Hematopoietic multipotent progenitor cell treated with erythropoietin and hydrocortisone succinate and interleukin-3 and kit ligand, for 6 days (in vitro differentiated cells): ENCODE data around the gene MOCS3.
A peak's percentile ranks its signal among the peaks of the same experiment; 100 is the strongest.
"Not testable (repeated sequence)": the region's sequence is repeated elsewhere in the genome, so short reads cannot be mapped to it uniquely, and the experiment has no call there.

Source experiments
- DNase-seq: peaks from one replicate; pipeline ENCODE4 v3.0.0-alpha.2; 2015

The MOCS3 gene

DNA sequence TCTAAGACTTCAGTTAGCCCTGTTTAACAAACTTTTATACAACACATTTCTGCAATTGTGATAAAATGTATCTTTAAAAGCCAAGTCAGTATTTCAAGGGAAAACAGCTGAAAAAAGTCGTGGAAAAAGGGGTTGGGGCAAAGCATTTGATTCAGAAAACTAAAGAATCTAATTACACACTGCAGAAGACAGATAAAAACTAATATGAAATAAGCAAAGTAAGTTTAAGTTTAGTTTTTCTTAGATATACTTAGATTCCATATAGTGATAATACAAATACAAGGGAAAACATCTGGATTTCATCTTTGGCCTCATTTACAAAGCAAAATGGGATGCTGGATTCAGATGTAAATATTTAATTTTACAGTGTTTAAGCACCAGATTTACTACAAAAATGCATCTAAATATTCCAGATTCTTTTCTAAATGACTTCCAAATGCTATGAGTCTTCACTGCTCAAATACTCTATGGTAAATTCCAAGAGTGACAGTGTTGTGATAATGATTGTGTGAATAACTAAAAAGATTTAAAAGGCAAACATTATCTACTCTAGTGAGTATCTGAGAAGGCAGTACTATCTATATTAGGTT lies 25.8 kb upstream of the MOCS3 start:
- no peak for DNase-seq

- DNase-seq, result no peak
These were observed 25.0 kb upstream of the MOCS3 start for GRCh38 chr20:50933589-50933988.

GRCh38 chr20:50943069-50943468 lies 15.5 kb upstream of the MOCS3 start:
- no peak for DNase-seq

GRCh38 chr20:50948132-50948785 lies 10.4 kb upstream of the MOCS3 start:
- DNase-seq, result no peak

- DNase-seq, result no peak
These were observed 5.4 kb upstream of the MOCS3 start for GRCh38 chr20:50953196-50953595.

GRCh38 chr20:50953821-50954220 lies 4.8 kb upstream of the MOCS3 start:
- DNase-seq, result no peak

DNA sequence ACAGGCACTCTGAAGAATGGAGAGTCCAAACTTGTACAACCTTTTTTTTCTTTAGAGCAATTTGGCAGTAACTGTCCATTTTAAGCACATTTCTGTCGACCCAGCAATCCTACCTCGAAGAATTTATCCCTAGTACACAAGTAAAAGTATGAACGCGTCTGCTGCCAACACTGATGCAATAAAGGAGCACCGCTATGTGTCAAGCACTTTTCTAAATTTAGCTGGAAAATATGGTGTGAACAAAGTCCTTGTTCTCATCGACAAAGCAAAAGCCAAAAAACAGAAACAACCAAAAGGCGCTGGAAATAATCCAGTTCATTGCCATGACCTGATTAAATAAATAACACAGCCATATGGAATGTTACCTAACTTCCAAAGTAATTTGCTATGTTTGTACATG lies 1.3 kb upstream of the MOCS3 start:
- DNase-seq, result no peak

DNA sequence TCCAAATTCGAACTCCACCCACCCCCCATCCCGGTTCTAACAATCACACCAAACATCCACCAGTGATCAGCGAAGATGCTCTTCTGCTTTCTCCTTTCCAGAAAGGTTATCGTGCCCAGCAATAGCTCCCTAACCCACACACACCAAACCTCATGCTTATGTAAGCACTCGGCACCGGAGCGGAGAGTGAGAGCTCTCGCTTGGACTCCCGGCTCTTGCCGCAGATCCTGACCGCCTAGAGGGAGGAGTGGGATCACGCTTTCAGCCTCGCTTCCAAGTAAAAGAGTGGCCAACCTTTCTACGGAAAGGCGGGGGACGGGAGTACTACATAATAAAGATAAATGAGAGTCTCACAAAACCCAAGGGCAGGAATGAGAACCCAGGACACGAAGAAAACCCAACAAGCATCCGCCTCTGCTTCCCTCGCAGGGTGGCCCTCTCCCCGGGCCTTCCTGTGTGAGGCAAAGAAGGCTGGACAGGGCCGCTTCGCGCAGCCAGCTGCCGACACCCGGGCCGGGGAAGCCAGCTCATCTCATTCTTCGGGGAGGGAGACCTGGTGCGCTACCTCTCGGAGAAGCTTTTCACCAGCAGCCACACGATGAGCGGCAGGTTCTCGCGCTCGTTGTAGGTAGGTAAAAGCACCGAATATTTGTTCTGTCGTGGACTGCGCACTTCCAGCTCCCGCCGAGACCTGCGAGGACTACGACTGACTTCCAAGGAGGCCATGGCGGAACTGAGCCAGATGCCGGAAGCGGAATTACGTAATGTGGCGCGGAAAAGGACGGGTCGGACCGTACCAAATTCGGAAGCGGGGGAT lies 612 bp upstream of the MOCS3 start, which contains the start of gene DPM1:
Gene DPM1, minus strand, starts transcription at position 735 of the 817 bp plus-strand sequence. Its CDS starts 9 bp downstream, at position 726.
- peak; percentile 96 for DNase-seq

DNA sequence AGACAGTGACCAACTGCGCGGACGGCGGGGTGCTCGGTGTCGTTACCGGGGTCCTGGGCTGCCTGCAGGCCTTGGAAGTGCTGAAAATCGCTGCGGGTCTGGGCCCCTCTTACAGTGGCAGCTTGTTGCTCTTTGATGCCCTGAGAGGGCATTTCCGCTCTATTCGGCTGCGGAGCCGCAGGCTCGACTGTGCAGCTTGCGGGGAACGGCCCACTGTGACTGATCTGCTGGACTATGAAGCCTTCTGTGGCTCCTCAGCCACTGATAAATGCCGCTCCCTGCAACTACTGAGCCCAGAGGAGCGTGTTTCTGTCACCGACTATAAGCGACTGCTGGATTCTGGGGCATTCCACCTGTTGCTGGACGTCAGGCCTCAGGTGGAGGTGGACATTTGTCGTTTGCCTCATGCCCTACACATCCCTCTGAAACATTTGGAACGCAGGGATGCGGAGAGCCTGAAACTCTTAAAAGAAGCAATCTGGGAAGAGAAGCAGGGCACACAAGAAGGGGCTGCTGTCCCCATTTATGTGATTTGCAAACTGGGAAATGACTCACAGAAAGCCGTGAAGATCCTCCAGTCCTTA lies 1.0 kb downstream of the MOCS3 start:
- DNase-seq, result no peak

DNA sequence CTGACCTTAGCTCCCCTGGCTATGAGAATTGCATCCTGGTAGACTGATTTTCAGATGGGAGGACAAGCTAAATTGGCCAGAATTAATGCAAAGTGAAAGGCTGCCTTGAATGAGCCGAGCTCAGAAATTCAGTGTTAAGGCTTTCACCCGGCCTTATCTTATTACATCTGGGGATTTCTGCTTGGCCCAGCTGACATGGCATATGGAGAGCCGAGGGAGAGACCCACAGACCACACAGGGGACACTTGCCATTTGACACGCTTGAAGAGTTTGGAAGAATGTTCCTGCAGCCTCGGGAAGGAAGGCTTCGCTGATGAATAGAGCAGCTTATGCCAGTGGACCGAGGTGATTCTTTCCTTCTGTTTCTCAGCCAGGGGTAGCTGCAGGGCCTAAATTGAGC lies 9.0 kb downstream of the MOCS3 start:
- DNase-seq, result no peak

GRCh38 chr20:50968289-50968688 lies 9.7 kb downstream of the MOCS3 start:
- DNase-seq, result no peak

- DNase-seq, result no peak
These were observed 10.8 kb downstream of the MOCS3 start for GRCh38 chr20:50969435-50969834.

- DNase-seq, result no peak
These were observed 11.3 kb downstream of the MOCS3 start for GRCh38 chr20:50969912-50970311.

DNA sequence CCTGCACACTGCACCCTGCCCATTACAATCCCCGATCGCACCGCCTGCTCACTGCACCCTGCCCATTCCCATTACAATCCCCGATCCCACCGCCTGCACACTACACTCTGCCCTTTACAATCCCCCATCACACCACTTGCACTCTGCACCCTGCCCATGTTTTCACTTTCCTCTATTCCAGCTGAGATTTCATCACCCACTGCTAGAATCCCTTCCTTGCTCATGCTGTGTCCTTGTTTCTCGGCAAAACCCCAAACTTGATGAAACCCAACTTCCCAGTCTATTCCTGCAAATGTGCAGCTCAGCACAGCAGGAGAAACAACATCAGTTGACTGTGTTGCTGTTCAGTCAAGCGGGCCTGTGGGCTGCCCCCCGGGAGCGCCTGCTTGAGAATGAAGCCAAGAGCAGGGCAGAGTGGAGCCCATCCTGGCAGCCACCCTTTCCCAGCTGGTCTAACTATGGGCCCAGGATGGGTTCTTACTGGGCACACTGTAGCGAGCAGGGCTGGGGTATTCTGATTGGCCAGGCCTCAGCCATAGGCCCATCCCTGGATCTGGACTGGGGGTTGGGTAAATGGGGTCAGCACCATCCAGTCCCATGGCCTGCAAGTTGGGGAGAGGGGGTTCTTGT lies 17.2 kb downstream of the MOCS3 start:
- no peak for DNase-seq

DNA sequence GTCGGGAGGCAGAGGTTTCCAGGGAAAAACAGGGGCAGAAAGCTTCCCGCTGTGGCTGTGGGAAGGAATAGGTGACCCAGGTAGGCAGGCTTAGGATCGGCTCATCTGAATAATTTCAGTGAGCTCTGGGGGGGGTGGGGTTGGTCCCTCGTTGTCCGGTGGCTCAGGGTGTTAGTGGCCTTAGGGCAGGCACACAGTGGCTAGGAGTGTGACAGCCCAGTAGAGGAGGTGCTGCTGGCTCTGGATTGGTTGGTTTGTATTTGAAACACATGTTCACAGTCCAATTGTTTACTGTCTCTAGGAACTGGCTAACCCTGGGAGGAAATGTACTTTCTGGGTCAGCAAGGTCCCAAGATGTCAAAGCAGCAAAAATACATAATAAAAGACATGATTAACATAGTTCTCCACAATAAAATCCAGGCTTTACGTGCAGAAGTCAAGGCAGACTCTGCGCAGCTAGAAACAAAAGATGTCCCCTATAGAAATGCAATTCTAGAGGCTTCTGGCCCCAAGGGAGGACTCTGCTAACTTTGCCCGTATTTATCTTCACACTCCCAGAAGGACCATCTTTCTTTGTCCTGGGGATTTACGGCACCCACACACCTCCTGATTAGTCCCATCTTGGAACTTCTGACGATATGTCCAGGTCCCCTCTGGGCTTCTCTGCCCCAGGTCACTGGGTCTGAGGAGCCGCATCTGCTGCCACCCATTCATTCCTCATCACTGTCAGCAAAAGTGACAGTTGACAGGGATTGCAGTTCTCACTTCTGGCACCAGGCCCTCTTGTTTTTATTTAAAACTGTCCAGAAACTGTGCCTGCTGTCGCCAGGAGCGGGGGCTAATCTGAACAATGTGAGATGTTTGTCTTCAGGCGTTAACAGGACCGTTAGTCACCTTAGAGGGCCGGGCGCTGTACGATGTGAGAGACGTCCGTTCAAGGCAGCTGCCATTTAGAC lies 18.7 kb downstream of the MOCS3 start:
- DNase-seq, result no peak

DNA sequence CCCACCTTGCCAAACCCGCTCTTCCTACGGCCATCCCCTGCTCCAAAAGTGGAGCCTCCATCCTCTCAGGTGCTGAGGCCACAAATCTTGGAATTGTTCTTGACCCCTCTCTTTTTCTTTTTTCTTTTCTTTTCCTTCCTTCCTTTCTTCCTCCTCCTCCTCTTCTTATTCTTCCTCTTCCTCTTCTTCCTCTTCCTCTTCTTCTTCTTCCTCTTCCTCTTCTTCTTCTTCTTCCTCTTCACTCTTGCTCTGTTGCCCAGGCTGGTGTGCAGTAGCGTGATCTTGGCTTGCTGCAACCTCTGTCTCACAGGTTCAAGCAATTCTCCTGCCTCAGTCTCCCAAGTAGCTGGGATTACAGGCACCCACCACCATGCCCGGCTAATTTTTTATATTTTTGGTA lies 19.9 kb downstream of the MOCS3 start:
- DNase-seq, result not testable (repeated sequence)

DNA sequence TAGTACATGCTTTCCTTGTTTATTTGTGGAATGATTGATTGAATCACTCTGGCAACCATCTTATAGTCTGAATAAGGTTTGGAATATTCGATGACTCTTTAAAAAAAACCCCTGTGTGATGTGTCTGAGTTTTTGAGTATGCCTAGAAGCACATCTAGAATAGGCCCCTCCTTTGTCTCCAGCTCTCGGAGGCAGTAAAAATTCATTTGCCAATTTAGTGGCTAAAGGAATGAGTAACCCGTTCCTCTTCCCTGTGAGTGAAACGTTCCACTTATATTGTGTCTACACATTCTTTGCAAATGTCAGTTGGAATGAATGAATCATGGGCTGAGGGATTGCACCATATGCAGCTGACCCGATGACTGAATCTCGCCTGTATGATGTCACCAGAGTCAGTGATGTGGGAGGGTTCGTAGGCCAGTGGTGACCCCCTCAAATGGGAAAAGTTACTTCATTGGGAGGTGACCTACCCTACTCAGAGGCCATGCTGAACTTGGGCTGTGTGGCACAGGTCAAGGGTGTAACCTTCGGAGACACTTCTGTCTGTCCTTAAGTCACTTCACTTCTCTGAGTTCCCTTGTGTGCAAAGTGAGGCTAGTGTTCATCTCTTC lies 21.6 kb downstream of the MOCS3 start:
- DNase-seq, result no peak

DNA sequence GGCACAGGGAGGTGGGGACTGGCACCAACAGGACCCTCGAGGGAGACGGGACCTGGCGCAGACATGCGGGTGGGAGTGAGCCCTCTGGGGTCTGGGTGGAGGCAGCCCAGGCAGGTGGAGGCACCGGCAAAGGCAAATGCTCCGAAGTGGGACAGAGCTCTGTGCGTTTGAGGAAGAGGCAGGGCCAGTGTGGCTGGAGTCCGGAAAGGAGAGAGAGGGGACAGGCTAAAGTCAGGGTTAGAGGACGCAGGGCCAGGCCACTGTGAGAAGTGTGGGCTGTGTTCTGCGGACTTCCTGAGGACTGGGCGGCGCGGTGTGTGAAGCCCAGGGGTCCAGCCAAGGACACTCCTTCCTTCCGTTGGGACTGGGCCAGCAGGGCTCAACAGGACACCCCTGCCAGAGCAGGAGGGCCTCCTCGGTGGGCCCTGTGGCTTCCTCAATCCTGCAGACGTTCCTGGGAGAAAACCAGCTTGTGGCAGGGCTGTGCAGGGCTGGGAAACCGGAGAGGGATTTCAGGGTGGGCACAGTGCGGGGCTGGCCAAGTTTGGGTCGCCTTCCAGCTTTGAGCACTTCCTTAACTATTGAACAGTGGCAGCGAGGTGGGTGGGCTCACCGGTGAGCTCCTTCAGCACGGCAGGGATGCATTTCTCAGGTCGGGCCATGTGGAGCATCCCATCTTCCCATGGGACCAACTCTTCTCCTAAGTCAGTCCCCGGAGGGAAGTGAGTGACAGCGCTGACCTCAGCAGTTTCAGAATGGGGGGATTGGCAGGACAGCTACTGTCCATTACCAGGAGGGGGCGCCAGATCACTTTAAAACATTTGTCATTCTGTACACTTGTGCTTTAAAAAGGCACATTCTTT lies 22.5 kb downstream of the MOCS3 start:
- peak; percentile 90 for DNase-seq

- no peak for DNase-seq
These were observed 23.1 kb downstream of the MOCS3 start for GRCh38 chr20:50981714-50982048.

DNA sequence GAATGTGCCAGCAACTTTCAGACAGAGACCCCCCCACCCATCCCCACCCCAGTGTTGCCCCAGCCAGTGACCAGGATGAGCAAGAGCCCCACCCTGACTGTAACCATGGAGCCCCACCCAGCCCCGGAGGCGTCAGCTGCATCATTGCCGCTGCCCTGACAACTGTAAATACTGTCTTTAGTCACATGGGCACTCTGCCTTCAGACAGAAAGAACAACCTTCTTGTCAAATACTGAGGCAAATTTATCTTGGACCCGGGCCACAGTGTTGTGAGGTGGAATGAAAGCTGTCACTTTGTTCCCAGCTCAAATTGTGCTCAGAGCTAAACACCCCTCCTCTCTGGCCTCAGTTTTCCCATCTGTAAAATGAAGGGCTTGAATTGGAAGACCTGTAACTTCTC lies 23.7 kb downstream of the MOCS3 start:
- peak; percentile 46 for DNase-seq

DNA sequence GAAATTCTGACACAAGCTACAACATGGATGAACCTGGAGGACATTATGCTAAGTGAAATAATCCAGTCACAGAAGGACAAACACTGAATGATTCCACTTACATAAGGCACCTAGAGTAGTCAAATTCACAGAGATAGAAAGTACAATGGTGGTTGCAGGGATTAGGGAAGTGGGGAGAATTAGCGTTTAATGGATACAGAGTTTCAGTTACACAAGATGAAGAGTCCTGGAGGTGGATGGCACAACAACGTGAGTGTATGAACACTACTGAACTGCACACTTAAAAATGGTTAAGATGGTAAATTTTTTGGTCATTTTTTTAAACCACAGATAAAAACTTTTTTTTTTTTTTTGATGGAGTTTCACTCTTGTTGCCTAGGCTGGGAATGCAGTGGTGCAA lies 24.7 kb downstream of the MOCS3 start:
- DNase-seq, result no peak
